ENCODE data around the gene TH.
A peak's percentile ranks its signal among the peaks of the same experiment; 100 is the strongest.

Gene TH

DNA sequence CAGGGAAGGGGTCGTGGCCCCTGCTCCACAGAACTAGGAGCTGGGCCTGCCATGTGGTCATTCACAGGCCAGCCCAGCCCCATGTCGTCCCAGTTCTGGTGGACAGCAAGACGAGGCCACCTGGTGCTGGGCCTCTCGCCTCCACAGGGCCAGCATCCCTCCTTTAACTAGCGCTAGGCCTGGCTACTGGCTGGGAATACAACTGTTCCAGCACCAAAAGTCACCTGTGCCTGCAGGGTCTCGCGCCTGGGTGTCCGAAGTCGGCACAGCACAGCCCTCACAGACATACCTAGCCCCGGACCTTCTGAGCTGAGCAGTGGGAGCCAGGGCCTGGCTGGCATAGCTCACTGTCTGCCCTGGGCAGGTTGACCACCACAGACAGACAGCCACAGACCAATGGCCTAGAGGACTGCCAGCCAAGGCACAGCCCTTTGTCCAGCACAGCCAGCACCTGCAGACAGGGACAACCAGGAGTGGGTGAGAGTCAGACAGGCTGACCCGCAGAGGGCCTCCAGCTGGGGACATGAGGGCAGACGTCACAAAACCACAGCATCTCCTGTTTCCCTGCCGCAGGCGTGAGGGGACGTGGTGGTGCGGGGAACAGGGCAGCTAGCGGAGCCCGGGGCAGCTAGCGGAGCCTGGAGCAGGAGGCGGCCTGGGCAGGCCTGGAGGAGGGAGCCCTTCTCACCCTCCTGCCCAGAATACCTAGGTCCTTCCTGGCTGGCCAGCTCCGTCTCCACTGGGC lies 27.2 kb upstream of the TH start:
- TF ChIP-seq, protein P1, sequence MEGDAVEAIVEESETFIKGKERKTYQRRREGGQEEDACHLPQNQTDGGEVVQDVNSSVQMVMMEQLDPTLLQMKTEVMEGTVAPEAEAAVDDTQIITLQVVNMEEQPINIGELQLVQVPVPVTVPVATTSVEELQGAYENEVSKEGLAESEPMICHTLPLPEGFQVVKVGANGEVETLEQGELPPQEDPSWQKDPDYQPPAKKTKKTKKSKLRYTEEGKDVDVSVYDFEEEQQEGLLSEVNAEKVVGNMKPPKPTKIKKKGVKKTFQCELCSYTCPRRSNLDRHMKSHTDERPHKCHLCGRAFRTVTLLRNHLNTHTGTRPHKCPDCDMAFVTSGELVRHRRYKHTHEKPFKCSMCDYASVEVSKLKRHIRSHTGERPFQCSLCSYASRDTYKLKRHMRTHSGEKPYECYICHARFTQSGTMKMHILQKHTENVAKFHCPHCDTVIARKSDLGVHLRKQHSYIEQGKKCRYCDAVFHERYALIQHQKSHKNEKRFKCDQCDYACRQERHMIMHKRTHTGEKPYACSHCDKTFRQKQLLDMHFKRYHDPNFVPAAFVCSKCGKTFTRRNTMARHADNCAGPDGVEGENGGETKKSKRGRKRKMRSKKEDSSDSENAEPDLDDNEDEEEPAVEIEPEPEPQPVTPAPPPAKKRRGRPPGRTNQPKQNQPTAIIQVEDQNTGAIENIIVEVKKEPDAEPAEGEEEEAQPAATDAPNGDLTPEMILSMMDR (conservative IDR thresholded peaks at IDR 0.05; ENCODE audit: low read length): no peak
- no peak for TF ChIP-seq EZH2phosphoT487 (IDR thresholded peaks at IDR 0.05; ENCODE audit: borderline replicate concordance)
- Histone ChIP-seq H3K4me1 (ENCODE audit: insufficient read depth, low read length, poor library complexity, severe bottlenecking) (peaks cover 7% of the 10 kb centered on the region), H2AFZ (ENCODE audit: low read length) (no peak overlapping the region), H3K36me3 (ENCODE audit: insufficient read depth, low read length) (no peaks in the 10 kb centered on the region), H3K9me3 (ENCODE audit: insufficient read depth, low read depth, low read length) (no peaks in the 10 kb centered on the region), H4K20me1 (ENCODE audit: insufficient read depth, low read length, poor library complexity, severe bottlenecking) (no peaks in the 10 kb centered on the region), H3K4me2 (ENCODE audit: low read depth, low read length, poor library complexity, severe bottlenecking) (no peak overlapping the region), H3F3A (ENCODE audit: low read depth) (no peaks in the 10 kb centered on the region), H3K9me2 (replicated peaks; ENCODE audit: low read depth, low read length) (no peaks in the 10 kb centered on the region), H3K79me2 (ENCODE audit: insufficient read depth, low read length) (no peaks in the 10 kb centered on the region), H3K4me3 (ENCODE audit: low read length, poor library complexity, severe bottlenecking) (no peak overlapping the region), H3K27me3 (ENCODE audit: insufficient read depth, low read length, poor library complexity, severe bottlenecking) (peaks cover 8% of the 10 kb centered on the region), H3K9ac (ENCODE audit: low read depth, low read length, poor library complexity, severe bottlenecking) (no peak overlapping the region)

DNA sequence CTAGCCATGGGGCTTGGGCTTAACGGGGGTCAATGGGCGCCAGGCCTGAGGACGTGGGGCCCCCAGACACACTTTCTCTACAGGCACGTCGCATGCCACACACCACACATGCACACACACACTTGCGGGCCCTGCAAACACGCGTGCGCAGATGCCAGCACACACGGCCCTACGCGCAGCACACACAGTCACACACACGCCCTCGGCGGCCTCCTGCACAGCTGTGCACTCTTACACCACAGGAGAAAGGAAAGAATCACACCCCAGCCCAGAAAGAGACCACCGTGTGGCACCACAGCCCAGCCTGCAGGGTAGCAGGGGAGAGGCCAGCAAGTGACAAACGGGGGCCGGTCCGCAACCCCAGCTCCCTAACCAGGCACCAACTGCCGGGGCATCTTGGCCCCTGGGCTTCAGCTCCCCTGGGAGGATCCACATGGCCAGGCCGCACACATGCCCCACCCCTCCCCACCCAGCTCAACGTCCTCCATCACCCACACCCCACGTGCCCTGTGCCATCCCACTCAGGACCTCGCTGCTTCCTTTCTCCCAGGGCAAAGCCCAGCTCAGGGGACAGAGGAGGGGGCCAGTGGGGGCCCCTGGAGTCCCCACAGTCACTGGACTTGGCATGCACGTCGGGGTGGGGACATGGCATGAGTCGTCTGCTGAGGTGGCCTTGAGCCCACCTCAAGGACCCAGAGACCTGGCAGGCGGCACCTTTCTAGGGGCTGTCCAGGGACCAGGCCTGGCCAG lies 26.3 kb upstream of the TH start:
- Histone ChIP-seq H3K4me2 (ENCODE audit: low read depth, low read length, poor library complexity, severe bottlenecking) (no peak overlapping the region), H3K4me3 (ENCODE audit: low read length, poor library complexity, severe bottlenecking) (no peak overlapping the region), H3K4me1 (ENCODE audit: insufficient read depth, low read length, poor library complexity, severe bottlenecking) (peaks cover 7% of the 10 kb centered on the region), H3K36me3 (ENCODE audit: insufficient read depth, low read length) (no peaks in the 10 kb centered on the region), H3K27me3 (ENCODE audit: insufficient read depth, low read length, poor library complexity, severe bottlenecking) (peaks cover 8% of the 10 kb centered on the region), H4K20me1 (ENCODE audit: insufficient read depth, low read length, poor library complexity, severe bottlenecking) (no peaks in the 10 kb centered on the region), H3F3A (ENCODE audit: low read depth) (no peaks in the 10 kb centered on the region), H3K79me2 (ENCODE audit: insufficient read depth, low read length) (no peaks in the 10 kb centered on the region), H3K9me3 (ENCODE audit: insufficient read depth, low read depth, low read length) (no peaks in the 10 kb centered on the region), H2AFZ (ENCODE audit: low read length) (no peak overlapping the region), H3K9ac (ENCODE audit: low read depth, low read length, poor library complexity, severe bottlenecking) (no peak overlapping the region), H3K9me2 (replicated peaks; ENCODE audit: low read depth, low read length) (no peaks in the 10 kb centered on the region)
- TF ChIP-seq, protein P1 (conservative IDR thresholded peaks at IDR 0.05; ENCODE audit: low read length): no peak
- TF ChIP-seq EZH2phosphoT487 (IDR thresholded peaks at IDR 0.05; ENCODE audit: borderline replicate concordance): no peak

DNA sequence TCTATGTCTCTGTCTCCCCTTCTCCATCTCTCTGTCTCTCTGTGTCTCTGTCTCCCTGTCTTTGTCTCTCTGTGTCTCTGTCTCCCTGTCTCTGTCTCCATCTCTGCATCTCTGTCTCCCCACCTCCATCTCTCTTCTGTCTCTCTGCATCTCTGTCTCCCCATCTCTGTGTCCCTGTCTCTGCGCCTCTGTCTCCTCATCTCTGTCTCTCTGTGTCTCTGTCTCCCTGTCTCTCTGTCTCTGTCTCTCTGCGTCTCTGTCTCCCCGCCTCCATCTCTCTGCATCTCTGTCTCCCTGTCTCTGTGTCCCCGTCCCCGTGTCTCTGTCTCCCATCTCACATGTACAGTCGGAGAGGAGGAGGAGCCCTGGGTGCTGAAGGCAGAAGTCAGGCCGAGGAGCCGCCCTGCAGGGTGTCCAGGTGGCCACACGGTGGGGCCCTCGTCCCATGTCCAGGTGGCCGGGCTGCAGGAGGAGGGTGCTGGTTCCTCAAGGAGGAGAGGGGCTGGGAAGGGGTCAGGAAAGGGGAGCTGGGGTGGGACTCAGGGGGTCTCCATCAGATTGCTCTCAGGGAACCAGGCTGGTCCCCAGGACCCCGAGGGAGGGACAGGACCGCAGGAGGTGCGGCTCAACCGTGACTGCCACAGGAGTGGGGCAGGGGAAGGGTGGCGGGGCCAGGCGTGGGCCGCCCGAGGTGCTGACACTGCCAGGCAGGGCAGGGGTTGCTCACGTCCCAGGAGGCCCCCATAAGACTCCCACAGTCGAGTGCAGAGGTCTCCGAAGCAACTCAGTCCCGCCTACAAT lies 25.6 kb upstream of the TH start:
- Histone ChIP-seq H3K27me3 (ENCODE audit: insufficient read depth, low read length, poor library complexity, severe bottlenecking) (peaks cover 8% of the 10 kb centered on the region), H3F3A (ENCODE audit: low read depth) (no peaks in the 10 kb centered on the region), H3K4me3 (ENCODE audit: low read length, poor library complexity, severe bottlenecking) (no peak overlapping the region), H3K9me3 (ENCODE audit: insufficient read depth, low read depth, low read length) (no peaks in the 10 kb centered on the region), H3K4me1 (ENCODE audit: insufficient read depth, low read length, poor library complexity, severe bottlenecking) (peaks cover 7% of the 10 kb centered on the region), H4K20me1 (ENCODE audit: insufficient read depth, low read length, poor library complexity, severe bottlenecking) (no peaks in the 10 kb centered on the region), H3K9me2 (replicated peaks; ENCODE audit: low read depth, low read length) (no peaks in the 10 kb centered on the region), H3K4me2 (ENCODE audit: low read depth, low read length, poor library complexity, severe bottlenecking) (no peak overlapping the region), H3K9ac (ENCODE audit: low read depth, low read length, poor library complexity, severe bottlenecking) (no peak overlapping the region), H3K36me3 (ENCODE audit: insufficient read depth, low read length) (no peaks in the 10 kb centered on the region), H3K79me2 (ENCODE audit: insufficient read depth, low read length) (no peaks in the 10 kb centered on the region), H2AFZ (ENCODE audit: low read length) (no peak overlapping the region)
- TF ChIP-seq, protein P1 (conservative IDR thresholded peaks at IDR 0.05; ENCODE audit: low read length): peak; percentile 93
- no peak for TF ChIP-seq EZH2phosphoT487 (IDR thresholded peaks at IDR 0.05; ENCODE audit: borderline replicate concordance)
